GM23338 (cell line): ENCODE data around the gene AGFG2. TPM values are rescaled to one million over a fixed set of nuclear protein-coding genes. Genes with fewer than 3 reads are reported as not detected.

Experiments
- ATAC-seq: fragments of 200-7000 bp; cut with Tn5 transposase; 3 replicates; pipeline ENCODE4 v1.9.1; 2020
- DNase-seq: peaks from one replicate; pipeline ENCODE4 v3.0.0-alpha.2; 2015; ENCODE audit warnings: low spot score
- H2AFZ ChIP-seq: fragments of 200-600 bp; sonication (generic); 2 replicates; pipeline ENCODE4 v1.8.0; 2016; ENCODE audit warnings: antibody characterized with exemption, mild to moderate bottlenecking, moderate library complexity
- H3F3A ChIP-seq: fragments of 200-600 bp; sonication (generic); replicated peaks from 2 replicates; pipeline ENCODE4 v1.8.0; 2017; ENCODE audit warnings: antibody characterized with exemption, mixed run types, low read depth
- H3K27ac ChIP-seq: fragments of 200-600 bp; sonication (generic); 2 replicates; pipeline ENCODE4 v1.6.1; 2016; ENCODE audit warnings: low read depth
- H3K27me3 ChIP-seq: fragments of 200-600 bp; sonication (generic); 2 replicates; pipeline ENCODE4 v1.8.0; 2016; ENCODE audit warnings: mild to moderate bottlenecking, mixed run types, moderate library complexity; ENCODE audit not compliant: insufficient read depth
- H3K36me3 ChIP-seq: fragments of 200-600 bp; sonication (generic); 2 replicates; pipeline ENCODE4 v1.8.0; 2016; ENCODE audit warnings: mild to moderate bottlenecking; ENCODE audit not compliant: insufficient read depth
- H3K4me1 ChIP-seq: fragments of 200-600 bp; sonication (generic); 2 replicates; pipeline ENCODE4 v1.8.0; 2016; ENCODE audit warnings: mild to moderate bottlenecking, moderate library complexity; ENCODE audit not compliant: insufficient read depth
- H3K4me2 ChIP-seq: fragments of 200-600 bp; sonication (generic); 2 replicates; pipeline ENCODE4 v1.7.1; 2017; ENCODE audit warnings: mixed run types
- H3K4me3 ChIP-seq: fragments of 200-600 bp; sonication (generic); 2 replicates; pipeline ENCODE4 v1.6.1; 2016; ENCODE audit warnings: mixed run types
- H3K79me2 ChIP-seq: fragments of 200-600 bp; sonication (generic); replicated peaks from 2 replicates; pipeline ENCODE4 v1.8.0; 2017; ENCODE audit warnings: mild to moderate bottlenecking; ENCODE audit not compliant: insufficient read depth
- H3K9me2 ChIP-seq: fragments of 200-600 bp; sonication (generic); 2 replicates; pipeline ENCODE4 v1.8.0; 2017; ENCODE audit not compliant: insufficient read depth
- H4K20me1 ChIP-seq: fragments of 200-600 bp; sonication (generic); replicated peaks from 2 replicates; pipeline ENCODE4 v1.8.0; 2017; ENCODE audit warnings: mild to moderate bottlenecking; ENCODE audit not compliant: insufficient read depth
- H3K27ac Mint-ChIP-seq: 2 replicates; pipeline ENCODE4 v1.8.0; 2020; ENCODE audit warnings: inconsistent platforms, mild to moderate bottlenecking, moderate library complexity, mixed read lengths
- H3K27me3 Mint-ChIP-seq: 3 replicates; pipeline ENCODE4 v1.8.0; 2022; ENCODE audit warnings: low read depth, mild to moderate bottlenecking, moderate library complexity, mixed read lengths, inconsistent platforms; ENCODE audit not compliant: insufficient read depth, poor library complexity
- H3K36me3 Mint-ChIP-seq: 3 replicates; pipeline ENCODE4 v1.8.0; 2021; ENCODE audit warnings: low read depth, mild to moderate bottlenecking, inconsistent platforms, moderate library complexity, mixed read lengths
- H3K4me1 Mint-ChIP-seq: 3 replicates; pipeline ENCODE4 v1.8.0; 2020; ENCODE audit warnings: mild to moderate bottlenecking, inconsistent platforms, mixed read lengths
- H3K4me3 Mint-ChIP-seq: 3 replicates; pipeline ENCODE4 v1.8.0; 2021; ENCODE audit warnings: moderate library complexity, mild to moderate bottlenecking, inconsistent platforms, mixed read lengths
- H3K9me3 Mint-ChIP-seq: 3 replicates; pipeline ENCODE4 v1.8.0; 2020; ENCODE audit warnings: moderate library complexity, mild to moderate bottlenecking, inconsistent platforms, mixed read lengths
- CTCF ChIP-seq, 2 experiments: fragments of 200-600 bp in 1 of 2; sonication (generic) in 1 of 2; conservative IDR thresholded peaks; 2 replicates each; pipeline versions ENCODE4 v1.5.1 to v1.6.1; 2016 to 2017; ENCODE audit warnings: antibody characterized with exemption in 2 of 2, low read depth in 2 of 2, mild to moderate bottlenecking in 2 of 2, moderate library complexity in 1 of 2
- EZH2 ChIP-seq: fragments of 200-600 bp; sonication (generic); IDR thresholded peaks from one replicate; pipeline ENCODE4 v1.8.0; 2017; ENCODE audit warnings: antibody characterized with exemption, mild to moderate bottlenecking, low read depth; ENCODE audit not compliant: unreplicated experiment
- EZH2phosphoT487 ChIP-seq: fragments of 200-600 bp; sonication (generic); IDR thresholded peaks from one replicate; pipeline ENCODE4 v1.8.1; 2018; ENCODE audit warnings: antibody characterized with exemption; ENCODE audit not compliant: unreplicated experiment
- JUNB ChIP-seq: IDR thresholded peaks from one replicate; pipeline ENCODE4 v1.6.1; 2016; ENCODE audit warnings: antibody characterized with exemption; ENCODE audit not compliant: unreplicated experiment
- POLR2AphosphoS5 ChIP-seq: IDR thresholded peaks from 2 replicates; pipeline ENCODE4 v1.6.1; 2016; ENCODE audit warnings: antibody characterized with exemption, low read depth
- STAT1 ChIP-seq: IDR thresholded peaks from one replicate; pipeline ENCODE4 v1.6.1; 2016; ENCODE audit warnings: antibody characterized with exemption; ENCODE audit not compliant: unreplicated experiment
- ZNF114 ChIP-seq: fragments of 250-450 bp; sonication (Bioruptor Pico); IDR thresholded peaks from 2 replicates; pipeline ENCODE4 v1.5.0; 2020; ENCODE audit warnings: mild to moderate bottlenecking, moderate library complexity
- ZNF331 ChIP-seq: fragments of 250-450 bp; sonication (Bioruptor Pico); IDR thresholded peaks from 2 replicates; pipeline ENCODE4 v1.5.0; 2020; ENCODE audit warnings: low read depth, mild to moderate bottlenecking, moderate library complexity
- ZNF462 ChIP-seq: fragments of 250-450 bp; sonication (Bioruptor Pico); IDR thresholded peaks from 2 replicates; pipeline ENCODE4 v1.5.0; 2020; ENCODE audit warnings: mild to moderate bottlenecking, moderate library complexity
- polyA plus RNA-seq: library from polyadenylated mRNA; unstranded; fragments of >200 nt; fragmentation: Nextera tagmentation; extraction: Ambion mirVana; gene quantifications from 2 replicates; pipeline ENCODE4 v1.2.1, GENCODE V29; 2016
- total RNA-seq: library from RNA; depleted of rRNA; stranded (reverse); fragments of >200 nt; shearing (Covaris generic); gene quantifications from 2 replicates; pipeline ENCODE4 v1.2.3, GENCODE V29; 2014

AGFG2 gene
- total and polyA plus RNA-seq, 2 experiments from 2014 or later = 2.3 to 8.9 TPM

GRCh38 chr7:100584054-100584682 lies 45.2 kb downstream of the AGFG2 start:
- TF ChIP-seq JUNB (no peak), ZNF331 (no peak), EZH2 (no peak), CTCF (conservative IDR thresholded peaks at IDR 0.05; ENCODE audit: low read depth in 2 of 2) (no peak), ZNF114 (CRISPR knock-in tag) (no peak), POLR2AphosphoS5 (no peak), EZH2phosphoT487 (no peak), STAT1 (no peak)
- Histone ChIP-seq H3K9me2 (no peaks in the 10 kb centered on the region), H3K27me3 (peaks cover 8% of the 10 kb centered on the region; the same call in 1 of the 2 replicates), H3K4me3 (peak overlapping the region; percentile 98), H2AFZ (no peak overlapping the region), H3K79me2 (peaks cover 21% of the 10 kb centered on the region), H3F3A (peaks cover 20% of the 10 kb centered on the region), H3K4me2 (peak overlapping the region; percentile 86), H3K4me1 (peaks cover 21% of the 10 kb centered on the region), H3K36me3 (0 out of 2 replicates have a peak, but pooled peaks cover 4% of the 10 kb centered on the region), H3K27ac (peak overlapping the region; percentile 99; the same call in 1 of the 2 replicates), H4K20me1 (peaks cover 8% of the 10 kb centered on the region; the same call in 1 of the 2 replicates)
- no peaks in the 10 kb centered on the region; the same call in 1 of the 3 replicates for H3K36me3 Mint-ChIP-seq
- DNase-seq (no peak), ATAC-seq (no peak)
- H3K27me3 Mint-ChIP-seq = peaks cover 27% of the 10 kb centered on the region
- peak overlapping the region; percentile 97 for H3K27ac Mint-ChIP-seq
- peaks cover 31% of the 10 kb centered on the region for H3K4me1 Mint-ChIP-seq
- no peaks in the 10 kb centered on the region for H3K9me3 Mint-ChIP-seq
- H3K4me3 Mint-ChIP-seq = peak overlapping the region; percentile 91

GRCh38 chr7:100584683-100585510 lies 45.9 kb downstream of the AGFG2 start:
- H4K20me1 ChIP-seq = peaks cover 8% of the 10 kb centered on the region; the same call in 1 of the 2 replicates
- H3K9me2 ChIP-seq = no peaks in the 10 kb centered on the region
- peak overlapping the region; percentile 99 for H3K27ac ChIP-seq
- Mint-ChIP-seq H3K4me3 (peak overlapping the region; percentile 91), H3K4me1 (peaks cover 38% of the 10 kb centered on the region), H3K27me3 (peaks cover 30% of the 10 kb centered on the region), H3K36me3 (no peaks in the 10 kb centered on the region; the same call in 2 of the 3 replicates), H3K27ac (peak overlapping the region; percentile 97), H3K9me3 (no peaks in the 10 kb centered on the region)
- peak; percentile 80 for DNase-seq
- ATAC-seq = peak; percentile 11
- peak overlapping the region; percentile 86 for H3K4me2 ChIP-seq
- H3K79me2 ChIP-seq = peaks cover 21% of the 10 kb centered on the region
- peak overlapping the region; percentile 87; the same call in 1 of the 2 replicates for H2AFZ ChIP-seq
- peak overlapping the region; percentile 98 for H3K4me3 ChIP-seq
- H3K27me3 ChIP-seq = peaks cover 12% of the 10 kb centered on the region; the same call in 1 of the 2 replicates
- peaks cover 28% of the 10 kb centered on the region for H3K4me1 ChIP-seq
- H3F3A ChIP-seq = peaks cover 20% of the 10 kb centered on the region
- 0 out of 2 replicates have a peak, but pooled peaks cover 4% of the 10 kb centered on the region for H3K36me3 ChIP-seq
- TF ChIP-seq STAT1 (no peak), CTCF (conservative IDR thresholded peaks at IDR 0.05; ENCODE audit: low read depth in 2 of 2) (no peak), ZNF462 (CRISPR knock-in tag) (no peak)
